Choroid plexus epithelial cell (primary cell): ENCODE data around the gene MAGEB17.
A peak's percentile ranks its signal among the peaks of the same experiment; 100 is the strongest.
"Not testable (repeated sequence)": the region's sequence is repeated elsewhere in the genome, so short reads cannot be mapped to it uniquely, and the experiment has no call there.

Experiments
- DNase-seq: peaks from one replicate; pipeline ENCODE4 v3.0.0-alpha.2; 2010; ENCODE audit warnings: low read depth
- H3K4me3 ChIP-seq: 2 replicates; pipeline ENCODE4 v1.5.1; 2011; ENCODE audit warnings: low read depth, mild to moderate bottlenecking, control low read depth, low read length, moderate library complexity
- CTCF ChIP-seq: conservative IDR thresholded peaks from 2 replicates; pipeline ENCODE4 v1.5.1; 2011; ENCODE audit warnings: low read depth, mild to moderate bottlenecking, control low read depth, inconsistent platforms, low read length, moderate library complexity

The MAGEB17 gene

GRCh38 chrX:16171944-16172343 is 4.7 kb downstream of the MAGEB17 start:
- H3K4me3 ChIP-seq: no peak overlapping the region
- no peak for TF ChIP-seq CTCF
- DNase-seq: no peak

GRCh38 chrX:16172391-16172790 is 5.1 kb downstream of the MAGEB17 start:
- TF ChIP-seq CTCF: no peak
- no peak overlapping the region for H3K4me3 ChIP-seq
- no peak for DNase-seq

- DNase-seq: no peak
- TF ChIP-seq CTCF: no peak
- no peak overlapping the region for H3K4me3 ChIP-seq
These were observed 8.2 kb downstream of the MAGEB17 start for GRCh38 chrX:16175329-16176061.

GRCh38 chrX:16177260-16177659 is 10.0 kb downstream of the MAGEB17 start:
- no peak overlapping the region for H3K4me3 ChIP-seq
- DNase-seq: no peak
- TF ChIP-seq CTCF: no peak

GRCh38 chrX:16183843-16184242 is 16.6 kb downstream of the MAGEB17 start:
- DNase-seq: not testable (repeated sequence)

GRCh38 chrX:16185725-16186136 is 18.4 kb downstream of the MAGEB17 start:
- H3K4me3 ChIP-seq: no peak overlapping the region
- peak; percentile 70 for DNase-seq
- TF ChIP-seq CTCF: no peak

More at GRCh38 chrX:16183843-16184242, 16.6 kb downstream of the MAGEB17 start:
- not testable (repeated sequence) for H3K4me3 ChIP-seq

- no peak for DNase-seq
- no peak overlapping the region for H3K4me3 ChIP-seq
- no peak for TF ChIP-seq CTCF
These were observed 19.2 kb downstream of the MAGEB17 start for GRCh38 chrX:16186380-16187007.
